Endothelial cell (in vitro differentiated cells): ENCODE measurements around the gene RTN4R. TPM values are rescaled to one million over a fixed set of nuclear protein-coding genes. Genes with fewer than 3 reads are reported as not detected.

Source experiments
- DNase-seq: peaks from one replicate; pipeline ENCODE4 v3.0.0; 2021; ENCODE audit warnings: low spot score
- H3K27ac Mint-ChIP-seq: one replicate; pipeline ENCODE4 v1.8.0; 2021; ENCODE audit warnings: mixed read lengths, inconsistent platforms; ENCODE audit not compliant: unreplicated experiment
- H3K27me3 Mint-ChIP-seq: one replicate; pipeline ENCODE4 v1.8.0; 2021; ENCODE audit warnings: mild to moderate bottlenecking, moderate library complexity, mixed read lengths, inconsistent platforms; ENCODE audit not compliant: unreplicated experiment
- H3K36me3 Mint-ChIP-seq: one replicate; pipeline ENCODE4 v1.8.0; 2021; ENCODE audit warnings: mild to moderate bottlenecking, low read depth, mixed read lengths, inconsistent platforms; ENCODE audit not compliant: unreplicated experiment
- H3K4me1 Mint-ChIP-seq: one replicate; pipeline ENCODE4 v1.8.0; 2021; ENCODE audit warnings: mild to moderate bottlenecking, mixed read lengths, inconsistent platforms; ENCODE audit not compliant: unreplicated experiment
- H3K4me3 Mint-ChIP-seq: one replicate; pipeline ENCODE4 v1.8.0; 2021; ENCODE audit warnings: mild to moderate bottlenecking, mixed read lengths, inconsistent platforms; ENCODE audit not compliant: unreplicated experiment
- H3K9me3 Mint-ChIP-seq: one replicate; pipeline ENCODE4 v1.8.0; 2021; ENCODE audit warnings: mixed read lengths, inconsistent platforms; ENCODE audit not compliant: unreplicated experiment
- total RNA-seq: library from RNA; stranded (reverse); fragmentation: NEBNext Ultra II Directional; extraction: Animal tissue kit (Norgen Biotek cat#: 25700); gene quantifications from one replicate; pipeline ENCODE4 v1.2.1, GENCODE V29; 2021; ENCODE audit not compliant: unreplicated experiment
- TF ChIP-seq, protein P1 (sequence below): fragments of 200-600 bp; sonication (generic); IDR thresholded peaks from one replicate; pipeline ENCODE4 v1.5.0; 2021; ENCODE audit warnings: antibody characterized with exemption; ENCODE audit not compliant: unreplicated experiment

Gene RTN4R
- total RNA-seq, 1 donor from 2014 or later: 19.0 TPM

- TF ChIP-seq, protein P1, sequence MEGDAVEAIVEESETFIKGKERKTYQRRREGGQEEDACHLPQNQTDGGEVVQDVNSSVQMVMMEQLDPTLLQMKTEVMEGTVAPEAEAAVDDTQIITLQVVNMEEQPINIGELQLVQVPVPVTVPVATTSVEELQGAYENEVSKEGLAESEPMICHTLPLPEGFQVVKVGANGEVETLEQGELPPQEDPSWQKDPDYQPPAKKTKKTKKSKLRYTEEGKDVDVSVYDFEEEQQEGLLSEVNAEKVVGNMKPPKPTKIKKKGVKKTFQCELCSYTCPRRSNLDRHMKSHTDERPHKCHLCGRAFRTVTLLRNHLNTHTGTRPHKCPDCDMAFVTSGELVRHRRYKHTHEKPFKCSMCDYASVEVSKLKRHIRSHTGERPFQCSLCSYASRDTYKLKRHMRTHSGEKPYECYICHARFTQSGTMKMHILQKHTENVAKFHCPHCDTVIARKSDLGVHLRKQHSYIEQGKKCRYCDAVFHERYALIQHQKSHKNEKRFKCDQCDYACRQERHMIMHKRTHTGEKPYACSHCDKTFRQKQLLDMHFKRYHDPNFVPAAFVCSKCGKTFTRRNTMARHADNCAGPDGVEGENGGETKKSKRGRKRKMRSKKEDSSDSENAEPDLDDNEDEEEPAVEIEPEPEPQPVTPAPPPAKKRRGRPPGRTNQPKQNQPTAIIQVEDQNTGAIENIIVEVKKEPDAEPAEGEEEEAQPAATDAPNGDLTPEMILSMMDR: no peak
- Mint-ChIP-seq H3K36me3 (peaks cover 11% of the 10 kb centered on the region), H3K27ac (no peak overlapping the region), H3K9me3 (no peaks in the 10 kb centered on the region), H3K4me3 (no peak overlapping the region), H3K27me3 (peaks cover 14% of the 10 kb centered on the region), H3K4me1 (peaks cover 4% of the 10 kb centered on the region)
- no peak for DNase-seq
Measured at GRCh38 chr22:20227363-20227762, 40.8 kb downstream of the RTN4R start.

GRCh38 chr22:20226760-20227350 lies 41.3 kb downstream of the RTN4R start:
- Mint-ChIP-seq H3K27me3 (peaks cover 14% of the 10 kb centered on the region), H3K36me3 (peaks cover 11% of the 10 kb centered on the region), H3K9me3 (no peaks in the 10 kb centered on the region), H3K4me1 (peaks cover 4% of the 10 kb centered on the region), H3K4me3 (no peak overlapping the region), H3K27ac (no peak overlapping the region)
- TF ChIP-seq, protein P1: no peak
- DNase-seq: no peak

DNA sequence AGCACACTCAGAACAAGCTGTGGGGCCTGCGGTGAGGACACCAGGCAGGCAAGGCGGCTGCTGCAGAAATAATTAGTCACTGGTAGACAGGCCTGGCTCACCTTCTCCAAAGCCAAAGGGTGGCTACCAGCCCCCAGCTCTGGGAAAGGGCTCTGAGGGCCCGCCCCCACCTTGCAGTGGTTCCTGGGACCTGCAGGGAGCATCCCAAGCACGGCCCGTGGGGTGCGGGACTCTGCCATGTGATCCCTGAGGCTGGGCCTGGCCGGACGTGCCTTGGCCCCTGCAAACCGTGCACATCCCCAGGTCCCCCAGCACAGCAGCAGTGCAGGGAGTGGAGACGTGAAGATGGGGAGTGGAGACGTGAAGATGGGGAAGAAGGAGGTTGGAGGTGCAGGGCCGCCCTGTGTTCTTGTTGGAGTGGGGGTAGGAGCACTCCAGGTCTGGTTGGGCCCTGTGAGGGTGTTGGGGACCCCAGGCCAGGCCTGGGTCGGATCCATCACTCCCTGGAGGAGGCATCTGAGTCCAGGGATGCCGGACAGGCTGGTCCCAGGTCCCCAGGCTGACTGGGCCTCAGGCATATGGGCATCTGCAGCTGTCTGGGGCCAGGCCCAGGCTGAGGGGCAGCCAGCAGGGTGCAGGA lies 41.9 kb downstream of the RTN4R start:
- H3K4me1 Mint-ChIP-seq: peaks cover 4% of the 10 kb centered on the region
- no peaks in the 10 kb centered on the region for H3K9me3 Mint-ChIP-seq
- peaks cover 14% of the 10 kb centered on the region for H3K27me3 Mint-ChIP-seq
- H3K36me3 Mint-ChIP-seq: peaks cover 11% of the 10 kb centered on the region
- TF ChIP-seq, protein P1: no peak
- H3K27ac Mint-ChIP-seq: no peak overlapping the region
- H3K4me3 Mint-ChIP-seq: no peak overlapping the region
- no peak for DNase-seq

- Mint-ChIP-seq H3K4me1 (peaks cover 4% of the 10 kb centered on the region), H3K27me3 (peaks cover 14% of the 10 kb centered on the region), H3K27ac (peak overlapping the region; percentile 0), H3K36me3 (peaks cover 11% of the 10 kb centered on the region), H3K4me3 (peak overlapping the region; percentile 27), H3K9me3 (no peaks in the 10 kb centered on the region)
- DNase-seq: no peak
- TF ChIP-seq, protein P1: no peak
Measured at GRCh38 chr22:20225693-20225966, 42.5 kb downstream of the RTN4R start.

DNA sequence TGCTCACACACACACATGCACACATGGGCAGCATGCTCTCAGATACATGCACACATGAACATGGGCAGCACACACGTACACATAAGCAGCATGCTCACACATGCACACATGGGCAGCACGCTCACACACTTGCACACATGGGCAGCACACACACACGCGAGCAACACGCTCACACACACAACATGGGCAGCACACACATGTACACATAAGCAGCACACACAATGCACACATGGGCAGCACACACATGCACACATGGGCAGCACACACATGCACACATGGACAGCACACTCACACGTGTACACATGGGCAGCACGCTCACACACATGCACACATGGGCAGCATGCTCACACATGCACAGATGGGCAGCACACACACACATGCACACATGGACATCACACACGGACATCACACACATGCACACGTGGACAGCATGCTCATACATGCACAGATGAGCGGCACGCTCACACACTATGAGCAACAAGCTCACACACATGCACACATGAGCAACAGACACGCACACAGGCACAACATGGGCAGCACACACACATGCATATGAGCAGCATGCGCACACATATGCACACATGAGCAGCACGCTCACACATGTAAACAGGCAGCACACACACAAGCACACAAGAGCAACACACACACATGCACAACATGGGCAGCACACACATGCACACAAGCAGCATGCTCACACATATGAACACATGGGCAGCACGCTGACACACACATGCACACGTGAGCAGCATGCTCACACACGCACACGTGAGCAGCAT lies 43.0 kb downstream of the RTN4R start:
- Mint-ChIP-seq H3K4me1 (peaks cover 4% of the 10 kb centered on the region), H3K4me3 (peak overlapping the region; percentile 62), H3K9me3 (no peaks in the 10 kb centered on the region), H3K27ac (peak overlapping the region; percentile 61), H3K27me3 (peaks cover 14% of the 10 kb centered on the region), H3K36me3 (peaks cover 11% of the 10 kb centered on the region)
- DNase-seq: no peak
- TF ChIP-seq, protein P1: no peak
